ENCODE results near the gene ALK. TPM values are rescaled to one million over a fixed set of nuclear protein-coding genes. Genes with fewer than 3 reads are reported as not detected.
"Not testable (repeated sequence)": the region's sequence is repeated elsewhere in the genome, so short reads cannot be mapped to it uniquely, and the experiment has no call there.

Gene ALK
- total RNA-seq, 2 experiments from 2014 or later = not detected

GRCh38 chr2:29767606-29768335 lies 153.6 kb downstream of the ALK start:
- H3K4me1 Mint-ChIP-seq = no peaks in the 10 kb centered on the region
- H3K4me3 Mint-ChIP-seq = no peak overlapping the region
- peaks cover 2% of the 10 kb centered on the region for H3K27me3 Mint-ChIP-seq
- ChIA-PET POLR2A (no interaction called here), CTCF (no interaction called here)
- no peak for DNase-seq
- no peaks in the 10 kb centered on the region for H3K9me3 Mint-ChIP-seq
- H3K27ac Mint-ChIP-seq = no peak overlapping the region
- H3K36me3 Mint-ChIP-seq (ENCODE audit: low read depth) = no peaks in the 10 kb centered on the region

GRCh38 chr2:29766191-29766590 lies 155.2 kb downstream of the ALK start:
- H3K27me3 Mint-ChIP-seq = peaks cover 2% of the 10 kb centered on the region
- no peaks in the 10 kb centered on the region for H3K9me3 Mint-ChIP-seq
- no peak overlapping the region for H3K27ac Mint-ChIP-seq
- no peak for DNase-seq
- no peaks in the 10 kb centered on the region for H3K36me3 Mint-ChIP-seq (ENCODE audit: low read depth)
- H3K4me3 Mint-ChIP-seq = no peak overlapping the region
- POLR2A ChIA-PET = no interaction called here
- CTCF ChIA-PET = no interaction called here
- H3K4me1 Mint-ChIP-seq = no peaks in the 10 kb centered on the region

- H3K27ac Mint-ChIP-seq = no peak overlapping the region
- H3K4me1 Mint-ChIP-seq = no peaks in the 10 kb centered on the region
- DNase-seq = no peak
- H3K36me3 Mint-ChIP-seq (ENCODE audit: low read depth) = no peaks in the 10 kb centered on the region
- no peaks in the 10 kb centered on the region for H3K9me3 Mint-ChIP-seq
- ChIA-PET POLR2A (no interaction called here), CTCF (no interaction called here)
- no peak overlapping the region for H3K4me3 Mint-ChIP-seq
- H3K27me3 Mint-ChIP-seq = no peaks in the 10 kb centered on the region
Measured at GRCh38 chr2:29765721-29766120, 155.7 kb downstream of the ALK start.

GRCh38 chr2:29763371-29763770 lies 158.0 kb downstream of the ALK start:
- Mint-ChIP-seq H3K9me3 (no peaks in the 10 kb centered on the region), H3K36me3 (ENCODE audit: low read depth) (no peaks in the 10 kb centered on the region), H3K4me3 (no peak overlapping the region), H3K27ac (no peak overlapping the region), H3K4me1 (no peaks in the 10 kb centered on the region), H3K27me3 (peaks cover 3% of the 10 kb centered on the region)
- no peak for DNase-seq
- ChIA-PET CTCF (no interaction called here), POLR2A (no interaction called here)

- no peak for DNase-seq
- Mint-ChIP-seq H3K9me3 (no peaks in the 10 kb centered on the region), H3K27me3 (peaks cover 3% of the 10 kb centered on the region), H3K36me3 (ENCODE audit: low read depth) (no peaks in the 10 kb centered on the region), H3K4me3 (no peak overlapping the region), H3K4me1 (no peaks in the 10 kb centered on the region), H3K27ac (no peak overlapping the region)
- ChIA-PET CTCF (no interaction called here), POLR2A (no interaction called here)
Measured at GRCh38 chr2:29762239-29762638, 159.1 kb downstream of the ALK start.

GRCh38 chr2:29761278-29761677 lies 160.1 kb downstream of the ALK start:
- Mint-ChIP-seq H3K4me3 (no peak overlapping the region), H3K4me1 (no peaks in the 10 kb centered on the region), H3K36me3 (ENCODE audit: low read depth) (no peaks in the 10 kb centered on the region), H3K27me3 (peaks cover 3% of the 10 kb centered on the region), H3K27ac (no peak overlapping the region), H3K9me3 (no peaks in the 10 kb centered on the region)
- ChIA-PET POLR2A (no interaction called here), CTCF (no interaction called here)
- no peak for DNase-seq

- Mint-ChIP-seq H3K9me3 (no peaks in the 10 kb centered on the region), H3K4me3 (no peak overlapping the region), H3K36me3 (ENCODE audit: low read depth) (no peaks in the 10 kb centered on the region), H3K27me3 (peaks cover 3% of the 10 kb centered on the region), H3K27ac (no peak overlapping the region), H3K4me1 (no peaks in the 10 kb centered on the region)
- ChIA-PET CTCF (no interaction called here), POLR2A (no interaction called here)
- DNase-seq = no peak
Measured at GRCh38 chr2:29760008-29760407, 161.4 kb downstream of the ALK start.

GRCh38 chr2:29759360-29759759 lies 162.0 kb downstream of the ALK start:
- Mint-ChIP-seq H3K27ac (no peak overlapping the region), H3K4me3 (no peak overlapping the region), H3K9me3 (no peaks in the 10 kb centered on the region), H3K27me3 (peaks cover 3% of the 10 kb centered on the region), H3K4me1 (no peaks in the 10 kb centered on the region), H3K36me3 (ENCODE audit: low read depth) (no peaks in the 10 kb centered on the region)
- ChIA-PET CTCF (no interaction called here), POLR2A (no interaction called here)
- no peak for DNase-seq

- no peak for DNase-seq
- Mint-ChIP-seq H3K27me3 (peaks cover 3% of the 10 kb centered on the region), H3K36me3 (ENCODE audit: low read depth) (no peaks in the 10 kb centered on the region), H3K4me3 (no peak overlapping the region), H3K9me3 (no peaks in the 10 kb centered on the region), H3K4me1 (no peaks in the 10 kb centered on the region), H3K27ac (no peak overlapping the region)
- ChIA-PET CTCF (no interaction called here), POLR2A (no interaction called here)
Measured at GRCh38 chr2:29755829-29756228, 165.6 kb downstream of the ALK start.

GRCh38 chr2:29755233-29755632 lies 166.2 kb downstream of the ALK start:
- Mint-ChIP-seq H3K27me3 (peaks cover 3% of the 10 kb centered on the region), H3K4me1 (no peaks in the 10 kb centered on the region), H3K4me3 (no peak overlapping the region), H3K9me3 (no peaks in the 10 kb centered on the region), H3K27ac (no peak overlapping the region), H3K36me3 (ENCODE audit: low read depth) (no peaks in the 10 kb centered on the region)
- ChIA-PET POLR2A (no interaction called here), CTCF (no interaction called here)
- no peak for DNase-seq

GRCh38 chr2:29753671-29754444 lies 167.5 kb downstream of the ALK start:
- H3K4me1 Mint-ChIP-seq = no peaks in the 10 kb centered on the region
- H3K27me3 Mint-ChIP-seq = no peaks in the 10 kb centered on the region
- H3K27ac Mint-ChIP-seq = no peak overlapping the region
- H3K36me3 Mint-ChIP-seq (ENCODE audit: low read depth) = no peaks in the 10 kb centered on the region
- ChIA-PET POLR2A (no interaction called here), CTCF (interaction anchor here (0.8 kb wide), 1 partner anchor 435 kb away, joined by 3 read pairs; no protein-coding TSS in a partner anchor)
- no peak overlapping the region for H3K4me3 Mint-ChIP-seq
- H3K9me3 Mint-ChIP-seq = no peaks in the 10 kb centered on the region
- no peak for DNase-seq

GRCh38 chr2:29751390-29751789 lies 170.0 kb downstream of the ALK start:
- no peak for DNase-seq
- no peak overlapping the region for H3K4me3 Mint-ChIP-seq
- CTCF ChIA-PET = no interaction called here
- H3K9me3 Mint-ChIP-seq = no peaks in the 10 kb centered on the region
- H3K27ac Mint-ChIP-seq = no peak overlapping the region
- POLR2A ChIA-PET = no interaction called here
- H3K4me1 Mint-ChIP-seq = no peaks in the 10 kb centered on the region
- H3K36me3 Mint-ChIP-seq (ENCODE audit: low read depth) = no peaks in the 10 kb centered on the region
- no peaks in the 10 kb centered on the region for H3K27me3 Mint-ChIP-seq

- CTCF ChIA-PET; DNase-seq; H3K27me3 Mint-ChIP-seq; POLR2A ChIA-PET; H3K4me1 Mint-ChIP-seq; H3K36me3 Mint-ChIP-seq (ENCODE audit: low read depth); H3K27ac Mint-ChIP-seq; H3K9me3 Mint-ChIP-seq; H3K4me3 Mint-ChIP-seq: not testable (repeated sequence)
Measured at GRCh38 chr2:29750463-29750862, 170.9 kb downstream of the ALK start.

GRCh38 chr2:29749843-29750242 lies 171.5 kb downstream of the ALK start:
- DNase-seq = no peak
- no peaks in the 10 kb centered on the region for H3K9me3 Mint-ChIP-seq
- H3K4me1 Mint-ChIP-seq = no peaks in the 10 kb centered on the region
- H3K36me3 Mint-ChIP-seq (ENCODE audit: low read depth) = no peaks in the 10 kb centered on the region
- POLR2A ChIA-PET = no interaction called here
- no peak overlapping the region for H3K4me3 Mint-ChIP-seq
- peaks cover 5% of the 10 kb centered on the region for H3K27me3 Mint-ChIP-seq
- CTCF ChIA-PET = no interaction called here
- no peak overlapping the region for H3K27ac Mint-ChIP-seq
